HG03280 (cell line): ENCODE measurements around the gene HSD11B1.

Source experiments
- ATAC-seq: cut with Tn5 transposase; IDR thresholded peaks from one replicate; pipeline ENCODE4 v1.9.1; 2021; ENCODE audit warnings: mild to moderate bottlenecking, moderate library complexity; ENCODE audit not compliant: unreplicated experiment

The HSD11B1 gene

DNA sequence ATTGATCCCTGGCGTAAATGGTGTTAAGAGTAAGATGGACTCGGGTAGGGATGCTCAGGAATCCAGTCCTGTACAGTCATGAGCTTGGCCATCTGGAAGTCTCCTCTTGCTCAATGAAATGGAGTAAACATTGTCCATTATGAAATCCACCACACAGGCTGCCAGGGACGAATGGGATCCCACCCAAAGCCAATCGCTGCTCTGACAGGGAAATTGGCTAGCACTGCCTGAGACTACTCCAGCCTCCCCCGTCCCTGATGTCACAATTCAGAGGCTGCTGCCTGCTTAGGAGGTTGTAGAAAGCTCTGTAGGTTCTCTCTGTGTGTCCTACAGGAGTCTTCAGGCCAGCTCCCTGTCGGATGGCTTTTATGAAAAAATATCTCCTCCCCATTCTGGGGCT, at the start of gene HSD11B1:
HSD11B1 (plus strand) TSS at position 263 of the 400 bp plus-strand sequence; CDS start at position 360, 97 bp downstream.
- no peak for ATAC-seq

DNA sequence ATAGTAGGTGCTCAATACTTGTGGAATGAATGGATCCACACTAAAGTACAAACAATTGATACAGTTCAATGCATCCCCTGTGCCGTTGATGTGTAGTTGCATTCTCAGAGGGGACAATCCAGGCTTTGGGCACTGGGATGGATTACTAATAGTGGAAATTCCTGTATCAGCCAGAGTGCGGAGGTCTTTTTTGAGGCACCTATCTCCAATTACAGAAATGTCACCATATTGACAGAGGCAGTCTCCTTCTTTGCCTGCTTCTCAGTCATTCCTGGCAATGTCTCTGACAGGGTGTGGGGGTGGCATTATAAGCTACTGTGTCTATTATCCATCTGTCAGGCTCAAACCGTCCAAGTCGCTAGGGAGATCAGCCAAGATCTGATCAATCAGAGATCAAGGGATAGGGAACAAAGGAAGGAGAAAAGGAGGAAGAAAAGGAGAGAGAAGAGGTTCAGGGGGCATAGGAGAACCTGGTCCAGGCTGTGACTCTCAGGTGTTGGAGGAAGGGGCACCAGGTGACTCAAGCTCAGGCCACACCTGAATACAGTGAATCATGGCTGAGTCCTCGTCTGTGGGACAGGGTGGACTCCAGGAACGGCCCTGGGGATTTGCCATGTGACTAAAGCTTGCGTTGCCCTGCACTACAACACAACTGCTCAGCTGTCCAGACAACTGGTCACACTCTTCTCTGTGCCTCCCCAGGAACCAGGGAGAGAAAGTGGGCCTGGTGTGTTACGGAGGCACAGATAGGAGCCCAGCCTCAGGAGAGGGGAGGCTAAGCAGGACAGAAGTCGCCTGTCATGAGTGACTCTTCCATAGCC, 49.0 kb upstream of the HSD11B1 start:
- ATAC-seq = no peak

DNA sequence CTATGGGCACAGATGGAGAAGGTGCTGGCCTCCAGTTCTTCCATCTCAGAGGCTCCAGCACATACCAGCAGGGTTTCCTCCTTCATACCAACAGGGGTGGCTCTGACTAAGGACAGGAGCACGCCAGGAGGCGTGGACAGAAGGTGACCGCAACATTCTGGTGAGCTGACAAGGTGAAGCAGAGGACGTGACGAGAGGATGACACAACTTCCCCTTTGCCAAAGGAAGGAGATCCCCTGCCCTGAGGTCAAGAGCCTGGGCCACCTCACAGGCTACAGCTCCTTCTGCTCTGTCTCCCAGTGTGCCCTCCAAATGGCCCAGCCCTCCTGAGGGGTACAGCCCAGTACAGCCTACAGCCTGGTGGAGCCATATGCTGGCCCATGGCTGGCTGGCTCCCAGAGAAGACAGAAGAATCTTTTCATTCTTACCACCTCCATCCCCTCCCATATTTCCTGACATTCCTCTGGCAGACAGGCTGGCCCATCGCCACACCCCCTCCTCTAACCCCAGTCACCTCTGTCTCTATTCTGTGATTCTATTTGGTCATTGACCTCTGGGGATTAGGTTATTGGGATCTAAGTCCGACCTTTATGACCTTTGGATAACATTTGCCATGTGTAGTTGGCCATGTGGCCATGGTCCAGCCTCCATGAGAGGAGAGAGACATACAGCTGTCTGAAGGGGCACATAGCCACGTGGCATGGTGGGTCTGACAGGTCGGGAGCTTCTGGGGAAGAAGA, 47.3 kb upstream of the HSD11B1 start:
- no peak for ATAC-seq

DNA sequence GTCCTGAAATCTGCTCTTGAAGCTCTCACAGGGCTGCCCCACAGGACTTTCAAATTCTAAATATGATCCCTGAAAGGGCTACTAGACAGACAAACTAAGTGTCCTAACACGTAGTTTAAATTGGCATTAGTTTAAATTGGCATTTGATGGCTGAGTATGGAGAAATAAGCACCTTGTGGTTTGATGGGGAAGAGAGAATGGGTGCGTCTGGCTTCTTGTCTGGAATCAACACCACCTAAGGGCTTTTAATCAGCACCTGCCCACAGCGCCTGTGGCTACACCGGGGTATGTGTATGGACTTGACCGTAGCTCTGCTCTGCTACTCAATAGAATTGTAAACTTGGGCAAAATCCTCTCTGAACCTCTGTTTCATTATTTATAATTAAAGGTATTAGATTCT, 46.7 kb upstream of the HSD11B1 start:
- no peak for ATAC-seq

DNA sequence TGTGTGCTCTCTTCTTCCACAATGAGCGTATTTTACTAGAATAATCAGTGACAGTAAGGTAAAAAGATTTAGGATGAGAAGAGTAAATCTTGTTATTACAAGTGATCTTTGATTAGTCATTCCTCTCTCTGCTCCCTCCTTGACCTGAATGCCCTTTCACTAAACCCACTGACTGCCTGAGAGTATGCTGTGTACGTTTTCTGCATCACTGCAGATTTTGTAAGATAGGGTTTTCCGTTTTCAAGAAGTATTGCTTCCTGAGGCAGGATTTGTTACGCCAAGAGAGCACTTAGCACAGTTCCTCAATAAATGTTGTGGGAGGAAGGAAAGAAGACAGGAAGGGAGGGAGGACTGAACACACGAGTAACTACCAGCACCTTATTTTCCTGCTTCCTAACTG, 44.7 kb upstream of the HSD11B1 start:
- peak; percentile 78 for ATAC-seq

DNA sequence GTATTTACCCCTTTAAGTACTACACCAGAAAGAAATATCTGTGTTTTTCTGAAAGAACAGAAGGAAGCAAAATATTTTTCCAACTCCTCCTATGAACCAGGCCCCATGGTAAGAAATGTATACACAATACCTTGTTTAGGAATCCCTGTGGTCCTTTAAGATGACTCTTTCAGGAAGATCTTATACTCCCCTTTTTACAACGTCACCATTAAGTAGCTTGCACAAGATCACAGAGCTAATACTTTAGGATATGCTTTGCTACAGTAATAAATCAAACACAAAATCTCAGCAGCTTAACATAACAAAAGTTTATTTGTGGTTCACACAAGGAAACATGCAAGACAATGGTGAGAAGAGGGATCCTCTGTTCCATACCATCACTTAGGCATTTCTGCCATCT, 43.6 kb upstream of the HSD11B1 start:
- ATAC-seq = no peak

DNA sequence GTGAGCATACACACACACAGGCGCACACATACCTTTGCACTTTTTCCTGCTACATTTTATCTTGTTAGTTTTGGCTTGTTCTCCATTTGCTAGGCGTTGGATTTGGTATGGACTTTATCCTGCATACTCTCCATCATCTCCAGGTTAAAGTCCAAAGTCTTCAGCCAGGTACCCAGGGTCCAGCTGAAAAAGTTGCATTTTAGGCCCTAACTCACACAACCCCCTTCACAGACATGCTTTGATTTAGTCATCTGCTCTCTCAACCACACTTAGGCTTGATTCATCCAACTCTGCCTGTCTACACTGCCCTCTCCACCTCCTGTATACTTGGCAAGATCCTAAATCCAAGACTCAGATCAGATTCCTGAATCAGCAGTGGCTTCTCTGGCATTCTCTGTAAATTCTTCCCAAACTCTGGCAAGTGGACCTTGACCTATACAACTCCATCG, 41.7 kb upstream of the HSD11B1 start:
- no peak for ATAC-seq

DNA sequence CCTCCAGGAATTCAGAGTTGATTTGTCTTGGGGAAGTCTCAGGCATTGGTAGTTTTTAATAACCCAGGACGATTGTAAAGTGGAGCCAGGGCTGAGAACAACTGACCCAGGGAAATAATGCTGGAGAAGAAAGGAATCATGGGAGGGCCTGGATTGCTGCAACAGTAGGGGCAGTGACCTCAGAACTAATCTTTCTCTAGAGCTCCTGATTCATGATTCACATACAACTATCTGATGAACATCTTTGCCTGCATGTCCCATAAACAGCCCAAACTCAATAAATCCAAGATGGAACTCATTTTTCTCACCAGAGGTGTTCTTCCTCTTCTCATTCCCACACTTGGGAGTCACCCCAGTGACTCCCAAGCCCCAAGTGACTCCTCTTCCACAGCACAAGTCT, 37.5 kb upstream of the HSD11B1 start:
- no peak for ATAC-seq

DNA sequence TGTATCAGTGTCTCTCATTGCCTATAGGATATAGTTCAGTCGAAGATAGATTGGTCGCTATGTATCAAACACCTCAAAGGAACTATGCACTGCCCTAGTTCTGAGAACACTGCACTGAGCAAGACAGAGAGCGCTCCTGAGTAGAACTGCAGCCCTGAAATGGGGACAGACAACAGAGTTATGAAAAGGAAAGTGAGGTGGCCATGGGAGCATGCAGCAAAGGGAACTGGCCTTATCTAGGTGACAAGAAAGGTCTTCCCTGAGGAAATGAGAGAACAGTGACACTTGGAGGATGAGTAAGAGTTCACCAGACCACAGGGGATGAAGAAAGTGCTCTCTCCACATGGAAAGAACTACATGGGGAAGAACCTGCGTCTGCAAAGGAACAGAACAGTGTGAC, 36.9 kb upstream of the HSD11B1 start:
- ATAC-seq = no peak

DNA sequence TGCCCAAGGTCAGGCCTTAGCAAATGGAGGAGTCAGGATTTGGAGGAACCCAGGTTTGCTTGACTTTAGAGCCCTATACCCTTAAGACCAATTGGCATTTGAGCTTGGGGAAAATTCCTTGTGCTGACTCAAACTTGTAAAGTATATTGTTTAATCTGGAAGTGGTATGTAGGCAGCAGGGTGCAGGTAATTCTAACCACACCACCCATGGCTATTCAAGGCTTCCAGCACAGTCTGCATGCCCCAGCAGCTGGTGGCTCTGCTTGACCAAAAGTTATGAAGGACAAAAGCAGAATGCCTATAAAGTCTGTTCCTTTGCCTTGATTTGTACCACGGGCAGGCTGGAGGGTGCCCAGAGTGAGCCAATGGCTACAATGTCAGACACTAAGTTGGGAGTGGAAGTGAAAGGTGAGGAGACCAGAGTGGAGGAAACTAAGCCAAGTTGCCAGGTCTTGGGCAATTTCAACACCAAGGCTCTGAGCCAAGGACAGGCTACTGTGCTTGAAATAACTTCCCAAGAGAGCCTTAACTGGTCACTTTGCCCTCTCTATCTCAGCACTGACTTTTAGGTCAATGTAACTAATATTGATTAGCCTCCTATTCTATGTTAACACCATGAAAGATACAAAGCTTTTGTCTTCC, 34.1 kb upstream of the HSD11B1 start:
- ATAC-seq = no peak

DNA sequence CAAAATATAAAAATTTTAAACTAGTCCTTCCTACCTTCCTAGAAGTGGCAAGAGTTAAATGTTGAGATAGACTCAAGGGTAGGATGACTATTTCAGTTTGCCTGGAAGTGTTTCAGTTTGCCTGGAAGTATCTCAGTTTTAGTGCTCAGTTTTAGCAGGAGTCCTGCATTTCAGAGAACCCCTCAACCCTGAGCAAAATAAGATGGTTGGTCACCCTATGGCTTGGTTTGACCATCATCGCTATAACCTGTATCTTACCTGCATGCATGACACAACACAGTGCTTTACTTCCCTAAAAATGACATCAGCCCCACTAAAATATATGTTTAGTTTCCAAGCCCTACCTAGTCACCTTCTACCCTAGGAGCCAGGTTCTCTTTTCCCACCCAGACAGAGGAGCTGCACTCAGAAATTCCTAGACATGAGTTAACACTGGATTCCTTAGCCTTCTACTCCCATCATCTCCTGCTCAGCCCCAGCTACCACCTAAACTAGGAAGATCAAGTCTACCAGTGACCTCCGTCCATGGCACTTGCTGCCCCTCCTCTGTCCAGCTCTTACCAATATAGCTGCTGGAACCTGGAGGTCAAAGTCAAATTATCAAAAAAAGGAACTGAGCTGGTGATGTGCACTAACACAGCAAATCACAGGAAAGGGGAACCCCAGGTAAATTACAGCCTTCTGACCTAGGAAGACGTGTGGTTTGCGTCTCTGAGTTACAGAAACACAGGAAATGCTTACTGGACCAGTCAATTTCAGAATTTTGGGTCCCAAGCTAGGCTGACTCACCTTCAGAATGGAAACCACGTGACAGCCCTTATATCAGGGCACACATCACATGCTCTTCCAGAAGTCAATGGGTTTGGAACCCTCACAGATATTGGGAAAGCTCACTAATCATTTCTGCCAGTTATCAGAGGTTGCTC, 31.7 kb upstream of the HSD11B1 start:
- peak; percentile 91 for ATAC-seq

DNA sequence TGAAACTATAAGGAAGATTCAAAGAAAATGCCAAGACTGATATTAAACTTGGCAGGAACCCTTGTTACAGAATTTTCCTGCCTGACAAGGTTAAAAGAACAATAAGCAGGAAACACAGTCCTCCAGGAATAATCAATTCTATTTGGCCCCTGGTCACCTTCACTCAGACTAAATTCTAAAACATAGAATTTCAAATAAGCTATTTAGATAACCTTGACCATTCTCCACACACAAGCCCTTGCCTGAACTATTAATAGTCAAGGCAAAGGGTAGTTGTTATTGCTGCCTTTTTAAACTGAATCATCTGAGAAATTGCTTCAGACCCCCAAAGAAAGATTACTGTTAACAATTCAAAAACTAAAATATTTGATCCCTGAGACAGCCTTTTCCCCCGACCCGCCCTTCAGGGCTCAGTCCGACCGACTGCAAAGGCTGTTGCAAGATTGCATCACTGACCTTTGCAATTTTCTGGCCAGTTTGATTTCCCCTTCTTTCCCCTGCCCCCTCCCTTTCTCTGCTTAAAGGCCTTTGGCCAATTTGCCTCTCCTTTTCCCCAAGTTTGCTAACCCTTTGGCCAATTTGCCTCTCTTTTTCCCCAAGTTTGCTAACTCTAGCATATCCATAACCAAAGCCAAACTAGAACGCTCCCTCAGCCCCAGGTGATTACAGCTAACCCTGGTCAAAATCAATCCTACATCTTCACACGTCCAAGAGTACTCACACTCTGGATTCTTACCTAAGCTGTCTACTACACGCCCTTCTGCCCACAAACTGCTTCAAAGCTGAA, 30.8 kb upstream of the HSD11B1 start:
- no peak for ATAC-seq

DNA sequence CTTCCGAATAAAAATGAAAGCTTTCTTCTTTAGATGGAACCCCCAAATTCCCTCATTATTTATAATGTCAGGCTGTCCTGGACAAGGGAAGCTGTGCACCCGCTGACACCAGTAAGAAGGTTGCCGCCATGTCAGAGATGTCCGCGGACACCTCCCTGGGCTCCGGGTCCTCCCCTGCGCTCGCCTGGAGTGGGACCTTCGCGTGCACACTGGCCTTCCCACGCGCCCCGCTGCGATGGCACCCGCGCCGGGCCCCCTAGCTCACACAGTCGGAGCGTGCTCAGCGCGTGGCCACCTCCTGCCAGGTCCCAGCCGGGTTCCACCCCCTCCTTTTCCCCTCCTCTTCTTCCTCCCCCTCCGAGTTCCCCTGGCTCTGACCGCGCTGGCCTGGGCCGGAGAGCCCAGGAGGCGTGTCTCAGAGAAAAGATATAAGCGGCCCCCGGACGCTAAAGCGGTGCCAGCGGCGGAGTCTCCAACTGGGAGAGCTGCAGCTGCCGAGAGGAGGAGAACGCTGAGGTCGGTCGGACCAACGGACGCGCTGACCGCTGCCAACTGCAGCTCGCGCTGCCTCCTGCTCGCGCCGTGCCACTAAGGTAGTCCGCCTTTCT, 29.6 kb upstream of the HSD11B1 start, which contains the start of gene G0S2:
G0S2 (plus strand) TSS at position 456 of the 608 bp plus-strand sequence. CDS start 273 bp downstream, outside the sequence.
- no peak for ATAC-seq

DNA sequence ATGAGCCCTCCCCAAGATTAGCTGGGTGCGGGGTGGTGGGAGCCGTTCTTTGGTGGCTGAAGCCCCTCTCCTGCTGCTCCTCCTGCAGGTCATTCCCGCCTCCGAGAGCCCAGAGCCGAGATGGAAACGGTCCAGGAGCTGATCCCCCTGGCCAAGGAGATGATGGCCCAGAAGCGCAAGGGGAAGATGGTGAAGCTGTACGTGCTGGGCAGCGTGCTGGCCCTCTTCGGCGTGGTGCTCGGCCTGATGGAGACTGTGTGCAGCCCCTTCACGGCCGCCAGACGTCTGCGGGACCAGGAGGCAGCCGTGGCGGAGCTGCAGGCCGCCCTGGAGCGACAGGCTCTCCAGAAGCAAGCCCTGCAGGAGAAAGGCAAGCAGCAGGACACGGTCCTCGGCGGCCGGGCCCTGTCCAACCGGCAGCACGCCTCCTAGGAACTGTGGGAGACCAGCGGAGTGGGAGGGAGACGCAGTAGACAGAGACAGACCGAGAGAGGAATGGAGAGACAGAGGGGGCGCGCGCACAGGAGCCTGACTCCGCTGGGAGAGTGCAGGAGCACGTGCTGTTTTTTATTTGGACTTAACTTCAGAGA, 29.0 kb upstream of the HSD11B1 start:
- ATAC-seq = no peak

DNA sequence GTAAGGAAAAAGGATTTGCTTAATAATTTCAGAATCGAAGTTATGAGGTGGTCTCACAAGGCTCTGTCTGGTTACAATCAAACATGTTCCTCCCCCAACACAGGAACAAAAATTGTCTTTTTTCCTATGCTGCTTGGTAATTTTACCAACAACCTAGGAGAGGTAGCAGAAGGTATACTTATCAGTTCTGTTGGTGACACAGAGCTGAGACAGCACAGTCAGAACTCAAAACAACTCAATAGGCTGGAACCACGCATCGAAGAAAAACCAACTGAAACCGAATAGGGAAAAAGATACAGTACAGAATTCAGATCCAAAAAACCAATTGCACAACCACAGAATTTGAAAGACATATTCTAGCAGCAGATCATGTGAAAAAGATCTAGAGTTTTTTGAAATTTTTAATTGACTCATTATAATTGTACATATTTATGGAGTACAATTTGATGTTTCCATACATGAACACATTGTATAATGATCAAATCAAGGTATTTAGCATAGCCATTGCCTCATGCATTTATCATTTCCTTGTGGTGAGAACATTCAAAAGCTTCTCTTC, 25.6 kb upstream of the HSD11B1 start:
- no peak for ATAC-seq

DNA sequence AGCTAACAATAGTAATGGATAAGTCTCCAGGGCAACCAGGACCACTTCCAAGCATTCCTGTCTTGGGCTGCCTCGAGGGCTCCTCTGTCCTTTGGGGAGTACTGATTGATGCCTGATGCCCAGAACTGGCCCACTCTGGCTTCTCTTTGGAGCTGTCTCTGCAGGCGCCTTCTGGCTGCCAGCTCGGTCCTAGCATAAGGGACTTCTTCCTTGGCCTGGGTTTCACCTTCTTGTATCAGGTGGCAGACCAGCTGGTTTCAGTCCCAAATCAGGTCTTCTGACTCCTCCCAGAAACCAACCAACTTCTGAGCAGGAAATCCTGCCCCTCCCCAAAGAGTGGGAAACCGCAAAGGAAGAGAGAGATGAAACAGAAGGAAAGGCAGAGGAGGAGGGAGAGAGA, 18.8 kb upstream of the HSD11B1 start:
- no peak for ATAC-seq

DNA sequence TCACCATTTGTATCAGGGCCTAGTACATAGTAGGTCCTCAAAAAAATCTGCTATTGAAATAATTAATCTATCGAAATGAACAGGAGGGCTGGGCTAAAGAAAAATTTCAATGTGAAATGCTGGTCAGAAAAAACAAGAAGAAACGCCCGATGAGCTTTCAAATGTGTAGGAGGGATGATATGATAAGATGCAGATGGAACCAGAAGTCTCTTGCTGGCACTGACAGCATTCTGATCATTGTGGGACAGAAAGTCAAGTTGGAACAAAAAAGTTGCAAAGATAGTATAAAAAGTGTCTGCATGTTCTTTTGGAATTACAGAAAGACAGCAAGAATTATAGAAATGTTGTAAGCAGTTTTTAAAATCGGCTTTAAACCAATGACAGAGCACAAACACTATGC, 18.3 kb upstream of the HSD11B1 start:
- ATAC-seq = no peak

DNA sequence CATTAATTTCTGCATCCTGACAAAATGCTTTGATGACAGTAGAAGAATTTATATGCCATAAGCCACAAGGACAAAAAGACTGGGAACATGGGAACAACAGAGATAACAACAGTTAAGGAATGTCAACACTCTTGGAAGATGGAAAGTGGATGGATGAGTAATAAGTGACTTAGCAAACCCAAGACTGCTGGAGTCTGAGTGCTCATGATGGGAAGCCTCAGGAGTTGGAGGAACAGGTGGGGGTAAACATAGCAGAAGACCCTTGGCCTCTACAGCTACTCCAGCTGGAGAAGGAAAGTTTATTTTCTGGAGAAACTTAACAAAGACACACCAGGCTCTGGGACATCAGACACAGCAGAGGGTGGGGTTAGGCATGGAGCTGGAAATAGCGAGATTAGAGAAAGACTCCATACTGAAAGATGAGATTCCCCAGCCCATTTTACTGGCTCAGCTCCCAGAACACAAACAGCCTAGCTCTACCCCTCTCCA, 15.9 kb upstream of the HSD11B1 start:
- ATAC-seq = no peak
